Activated naive CD4-positive, alpha-beta T cell treated with anti-CD3 and anti-CD28 coated beads, Interleukin-2, amount 50 U/mL, for 72 hours (primary cell): Measurements from ENCODE around the gene DHRS9. TPM values are rescaled to one million over a fixed set of nuclear protein-coding genes. Genes with fewer than 3 reads are reported as not detected.
"Not testable (repeated sequence)": the region's sequence is repeated elsewhere in the genome, so short reads cannot be mapped to it uniquely, and the experiment has no call there.

Experiments
- ATAC-seq, 2 donors: fragments of 150-1000 bp; cut with Tn5 transposase; 2 replicates each; pipeline ENCODE4 v1.10.0; 2021; ENCODE audit warnings: mild to moderate bottlenecking in 2 of 2, moderate library complexity in 2 of 2
- DNase-seq, 2 donors: peaks; one replicate each; pipeline ENCODE4 v3.0.0; 2021 to 2022; ENCODE audit warnings: low spot score in 2 of 2
- H3K27ac Mint-ChIP-seq, 2 donors: one replicate each; pipeline ENCODE4 v1.8.0; 2022; ENCODE audit warnings: mild to moderate bottlenecking in 2 of 2, mixed read lengths in 2 of 2
- H3K36me3 Mint-ChIP-seq, 2 donors: one replicate each; pipeline ENCODE4 v1.8.0; 2022; ENCODE audit warnings: mixed read lengths in 2 of 2
- H3K9me3 Mint-ChIP-seq, 2 donors: one replicate each; pipeline ENCODE4 v1.8.0; 2022; ENCODE audit warnings: mixed read lengths in 2 of 2
- total RNA-seq, 2 donors: library from RNA; stranded (reverse); gene quantifications; one replicate each; pipeline ENCODE4 v1.2.3, GENCODE V29; 2022

Gene DHRS9
- total RNA-seq, 2 donors from 2014 or later = 5.9 to 11.5 TPM

- no peak overlapping the region for H3K27ac Mint-ChIP-seq
Measured at GRCh38 chr2:169049142-169049541, 20.2 kb upstream of the DHRS9 start.

GRCh38 chr2:169050476-169051240, 18.7 kb upstream of the DHRS9 start:
- ATAC-seq = no peak

More at GRCh38 chr2:169049142-169049541, 20.2 kb upstream of the DHRS9 start:
- ATAC-seq (no peak), DNase-seq (no peak)
- peaks cover under 1% of the 10 kb centered on the region in 2 donors for H3K36me3 Mint-ChIP-seq
- no peaks in the 10 kb centered on the region for H3K9me3 Mint-ChIP-seq

DNA sequence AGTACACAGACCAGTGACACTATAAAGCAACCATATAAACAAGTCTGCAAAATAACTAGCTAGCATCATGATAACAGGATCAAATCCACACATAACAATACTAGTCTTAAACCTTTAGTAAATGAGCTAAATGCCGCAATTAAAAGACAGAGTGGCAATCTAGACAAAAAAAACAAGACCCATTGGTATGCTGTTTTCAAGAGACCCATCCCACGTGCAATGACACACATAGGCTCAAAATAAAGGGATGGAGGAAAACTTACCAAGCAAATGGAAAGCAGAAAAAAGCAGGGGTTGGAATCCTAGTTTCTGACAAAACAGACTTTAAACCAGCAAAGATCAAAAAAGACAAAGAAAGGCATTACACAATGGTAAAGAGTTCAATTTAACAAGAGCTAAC, 14.8 kb upstream of the DHRS9 start:
- not testable (repeated sequence) for H3K27ac Mint-ChIP-seq, ATAC-seq, DNase-seq
- Mint-ChIP-seq H3K9me3 (peaks cover 25 to 27% of the 10 kb centered on the region in 2 donors), H3K36me3 (peaks cover 13 to 15% of the 10 kb centered on the region in 2 donors)

More at GRCh38 chr2:169050476-169051240, 18.7 kb upstream of the DHRS9 start:
- Mint-ChIP-seq H3K27ac (no peak overlapping the region), H3K9me3 (peaks cover 11 to 12% of the 10 kb centered on the region in 2 donors), H3K36me3 (peaks cover 13 to 15% of the 10 kb centered on the region in 2 donors)
- DNase-seq = no peak

GRCh38 chr2:169064199-169064598, 5.2 kb upstream of the DHRS9 start:
- not testable (repeated sequence) for DNase-seq, H3K27ac Mint-ChIP-seq, H3K36me3 Mint-ChIP-seq, ATAC-seq, H3K9me3 Mint-ChIP-seq

DNA sequence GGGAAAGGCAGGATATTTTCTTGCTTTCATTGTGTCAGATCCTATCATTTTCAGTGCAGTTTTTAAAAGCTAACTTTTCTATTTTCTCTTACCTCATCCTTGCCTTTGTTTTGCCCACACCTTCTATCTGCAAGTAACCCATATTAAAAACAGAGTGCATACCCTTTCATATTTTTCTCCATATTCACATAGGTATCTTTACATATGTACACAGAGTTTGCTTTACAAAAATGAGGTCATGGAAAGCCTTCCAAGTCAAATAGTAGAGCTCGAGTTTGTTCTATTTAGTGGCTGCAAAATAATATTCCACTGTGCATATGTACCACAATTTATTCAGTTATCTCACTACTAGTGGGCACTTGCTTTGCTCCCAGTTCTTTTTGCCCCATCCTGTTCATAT, 3.9 kb upstream of the DHRS9 start:
- ATAC-seq (no peak), DNase-seq (no peak)
- Mint-ChIP-seq H3K27ac (no peak overlapping the region), H3K36me3 (peaks cover 0 to 5% of the 10 kb centered on the region in 2 donors), H3K9me3 (no peaks in the 10 kb centered on the region)

DNA sequence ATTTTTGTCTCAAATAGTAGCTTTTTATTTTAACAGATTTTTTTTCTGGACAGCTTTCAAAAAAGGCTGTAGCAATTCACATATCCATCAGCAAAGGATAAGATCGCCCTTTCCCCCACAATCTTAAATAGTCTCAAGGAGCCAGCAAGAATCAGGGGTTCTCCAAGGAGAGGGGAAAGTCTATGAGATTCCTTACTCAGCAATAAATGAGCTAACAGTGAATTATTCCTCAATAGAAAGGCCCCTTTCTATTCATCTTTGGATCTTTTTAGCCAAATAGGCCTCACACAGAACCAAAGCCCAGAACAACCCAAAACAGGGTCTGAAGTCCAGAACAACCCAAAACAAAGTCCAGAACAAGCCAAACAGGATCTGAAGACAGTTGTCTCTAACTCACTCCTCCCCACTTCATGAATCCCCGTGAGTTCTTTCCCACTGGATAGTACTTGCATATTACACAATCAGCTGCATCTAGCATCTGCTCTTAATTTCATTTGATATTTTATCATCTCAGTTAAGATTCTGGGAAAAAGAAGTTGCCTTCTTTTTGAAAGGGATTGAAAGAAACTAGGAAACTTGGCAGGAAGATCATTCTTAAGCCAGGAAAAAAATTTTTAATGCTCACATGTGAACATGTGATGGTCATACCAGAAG, 3.4 kb upstream of the DHRS9 start:
- Mint-ChIP-seq H3K9me3 (no peaks in the 10 kb centered on the region), H3K36me3 (peaks cover 0 to 5% of the 10 kb centered on the region in 2 donors)
- no peak for ATAC-seq

DNA sequence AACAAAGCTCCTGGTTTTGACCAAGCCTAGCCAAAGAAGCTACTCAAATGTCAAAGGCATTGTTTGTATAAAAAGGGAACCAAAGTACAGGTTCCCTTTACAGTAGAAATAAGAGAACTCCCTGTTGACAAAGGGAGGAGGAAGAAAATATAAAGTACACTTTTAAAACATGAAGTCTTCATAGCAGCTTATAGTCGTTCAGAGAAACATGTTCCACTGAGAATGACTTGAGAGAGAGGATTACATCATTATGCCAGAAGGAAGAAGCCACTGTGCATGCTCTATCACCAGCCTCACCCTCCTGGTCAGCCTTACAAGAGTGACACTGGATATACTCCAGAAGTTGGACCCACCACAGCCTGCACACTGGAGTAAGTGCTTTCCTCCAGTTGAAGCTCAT, 2.5 kb upstream of the DHRS9 start:
- no peaks in the 10 kb centered on the region for H3K9me3 Mint-ChIP-seq
- no peak for DNase-seq
- H3K27ac Mint-ChIP-seq = no peak overlapping the region
- peaks cover 0 to 10% of the 10 kb centered on the region in 2 donors for H3K36me3 Mint-ChIP-seq
- no peak for ATAC-seq

More for the DNA sequence above, 3.4 kb upstream of the DHRS9 start:
- H3K27ac Mint-ChIP-seq = no peak overlapping the region
- DNase-seq = no peak

DNA sequence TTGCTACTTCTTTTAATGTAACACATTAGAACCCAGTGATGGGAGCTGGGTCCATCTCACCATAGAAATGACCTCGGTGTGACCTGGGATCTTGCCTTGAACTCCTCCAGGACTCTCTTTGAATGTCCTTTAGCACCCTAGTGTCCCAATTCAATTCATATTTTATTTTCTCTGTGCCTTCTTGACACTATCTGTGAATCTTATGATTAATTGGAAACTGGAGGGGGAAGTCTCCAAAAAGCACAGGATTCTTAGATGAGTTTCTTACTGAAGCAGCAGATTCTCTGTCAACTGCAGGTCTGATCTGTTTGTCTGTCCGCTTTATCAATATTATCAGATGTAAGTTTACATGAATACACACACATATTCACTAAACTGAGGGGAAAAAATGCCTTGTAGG, 470 bp downstream of the DHRS9 start:
- no peak for ATAC-seq
- Mint-ChIP-seq H3K9me3 (peaks cover 0 to 11% of the 10 kb centered on the region in 2 donors), H3K27ac (peak overlapping the region; percentile 62 to 81), H3K36me3 (peaks cover 0 to 38% of the 10 kb centered on the region in 2 donors)
- DNase-seq = no peak

GRCh38 chr2:169071455-169071854, 2.1 kb downstream of the DHRS9 start:
- H3K27ac Mint-ChIP-seq = peak overlapping the region in 1 of 2 donors; percentile 32
- H3K36me3 Mint-ChIP-seq = peaks cover 0 to 50% of the 10 kb centered on the region in 2 donors
- DNase-seq (no peak), ATAC-seq (no peak)
- peaks cover 0 to 16% of the 10 kb centered on the region in 2 donors for H3K9me3 Mint-ChIP-seq

- peaks cover 0 to 22% of the 10 kb centered on the region in 2 donors for H3K9me3 Mint-ChIP-seq
Measured at GRCh38 chr2:169072163-169072925, 3.0 kb downstream of the DHRS9 start.

DNA sequence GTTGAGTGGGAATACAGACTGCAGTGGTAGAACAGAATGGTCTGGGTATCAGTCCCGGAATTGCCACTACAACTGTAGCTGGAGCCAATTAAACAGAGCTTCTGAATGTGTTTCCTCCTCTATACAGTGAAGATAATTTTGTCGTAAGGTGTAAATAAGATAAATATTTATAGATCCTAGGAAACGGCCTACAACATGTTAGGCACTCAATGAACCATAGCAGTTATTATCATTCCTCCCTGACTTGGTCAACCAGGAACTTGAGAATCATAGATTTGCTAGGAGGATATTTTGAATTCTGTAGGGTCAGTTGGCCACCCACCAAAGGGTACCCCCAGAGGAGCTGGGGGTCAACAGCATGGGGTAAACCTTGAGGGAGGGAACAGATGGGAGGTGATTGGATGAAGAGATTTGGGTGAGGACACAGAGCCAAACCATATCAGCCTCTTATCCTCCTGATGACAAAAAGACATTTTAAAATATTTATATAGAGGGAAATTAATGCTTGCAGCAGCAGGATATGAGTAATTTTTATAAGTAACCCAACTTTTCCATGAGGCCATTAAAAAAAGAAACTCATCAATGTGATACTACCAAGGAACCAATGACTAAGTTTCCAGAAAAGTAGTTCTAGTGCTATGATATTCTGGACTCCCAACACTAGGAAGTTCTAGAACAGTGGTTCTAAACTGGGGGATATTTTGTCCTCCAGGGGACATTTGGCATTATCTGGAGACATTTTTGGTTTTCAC, 4.0 kb downstream of the DHRS9 start:
- Mint-ChIP-seq H3K9me3 (peaks cover 0 to 22% of the 10 kb centered on the region in 2 donors), H3K27ac (peak overlapping the region; percentile 77 to 93), H3K36me3 (peaks cover 0 to 51% of the 10 kb centered on the region in 2 donors)
- DNase-seq = no peak
- peak in 1 of 2 donors; percentile 48 for ATAC-seq

More at GRCh38 chr2:169072163-169072925, 3.0 kb downstream of the DHRS9 start:
- Mint-ChIP-seq H3K27ac (peak overlapping the region; percentile 77 to 96), H3K36me3 (peaks cover 0 to 56% of the 10 kb centered on the region in 2 donors)
- DNase-seq (no peak), ATAC-seq (no peak)

GRCh38 chr2:169073963-169074751, 4.8 kb downstream of the DHRS9 start:
- peak overlapping the region; percentile 77 to 93 for H3K27ac Mint-ChIP-seq
- DNase-seq (peak in 1 of 2 donors; percentile 15), ATAC-seq (peak; percentile 87 to 88)
- peaks cover 0 to 51% of the 10 kb centered on the region in 2 donors for H3K36me3 Mint-ChIP-seq
- H3K9me3 Mint-ChIP-seq = peaks cover 0 to 22% of the 10 kb centered on the region in 2 donors

DNA sequence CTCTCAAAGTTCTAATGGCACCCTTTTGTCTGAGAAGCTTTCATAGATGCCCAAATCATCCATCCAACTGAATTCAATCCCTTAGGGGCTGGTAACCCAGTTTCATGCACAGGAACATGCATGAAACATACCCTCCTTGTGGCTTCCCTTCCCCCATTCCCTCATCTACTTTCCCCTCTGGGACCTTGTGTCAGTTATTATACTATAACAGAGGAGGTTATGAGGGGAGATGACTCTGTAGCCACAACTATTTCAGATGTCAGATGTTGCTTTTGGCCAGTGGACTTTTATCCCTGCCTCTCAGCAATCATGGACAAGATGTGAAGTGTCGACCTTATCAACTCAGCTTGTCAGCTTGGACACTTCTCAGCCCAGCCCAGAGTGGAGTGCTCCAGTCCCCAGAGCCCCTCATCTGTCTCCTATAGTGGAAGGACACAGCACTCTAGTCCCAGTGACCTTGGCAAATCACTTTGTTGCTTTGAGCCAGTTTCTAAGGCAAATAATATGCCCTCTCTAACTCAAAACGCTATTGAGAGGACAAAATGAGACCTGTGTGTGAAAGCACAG, 8.4 kb downstream of the DHRS9 start:
- no peak for DNase-seq
- Mint-ChIP-seq H3K27ac (no peak overlapping the region), H3K9me3 (peaks cover 0 to 26% of the 10 kb centered on the region in 2 donors), H3K36me3 (peaks cover 0 to 50% of the 10 kb centered on the region in 2 donors)
- ATAC-seq = no peak

- DNase-seq (no peak), ATAC-seq (peak in 1 of 2 donors; percentile 72)
- Mint-ChIP-seq H3K36me3 (peaks cover 0 to 42% of the 10 kb centered on the region in 2 donors), H3K27ac (no peak overlapping the region), H3K9me3 (peaks cover 0 to 19% of the 10 kb centered on the region in 2 donors)
Measured at GRCh38 chr2:169080250-169081069, 11.1 kb downstream of the DHRS9 start.
